HCEC 1CT (cell line): ENCODE results near the gene LILRA5.
"Not testable (repeated sequence)": the region's sequence is repeated elsewhere in the genome, so short reads cannot be mapped to it uniquely, and the experiment has no call there.

ENCODE experiments used
- DNase-seq: peaks from one replicate; pipeline ENCODE4 v3.0.0-alpha.2; 2017

LILRA5 gene

DNA sequence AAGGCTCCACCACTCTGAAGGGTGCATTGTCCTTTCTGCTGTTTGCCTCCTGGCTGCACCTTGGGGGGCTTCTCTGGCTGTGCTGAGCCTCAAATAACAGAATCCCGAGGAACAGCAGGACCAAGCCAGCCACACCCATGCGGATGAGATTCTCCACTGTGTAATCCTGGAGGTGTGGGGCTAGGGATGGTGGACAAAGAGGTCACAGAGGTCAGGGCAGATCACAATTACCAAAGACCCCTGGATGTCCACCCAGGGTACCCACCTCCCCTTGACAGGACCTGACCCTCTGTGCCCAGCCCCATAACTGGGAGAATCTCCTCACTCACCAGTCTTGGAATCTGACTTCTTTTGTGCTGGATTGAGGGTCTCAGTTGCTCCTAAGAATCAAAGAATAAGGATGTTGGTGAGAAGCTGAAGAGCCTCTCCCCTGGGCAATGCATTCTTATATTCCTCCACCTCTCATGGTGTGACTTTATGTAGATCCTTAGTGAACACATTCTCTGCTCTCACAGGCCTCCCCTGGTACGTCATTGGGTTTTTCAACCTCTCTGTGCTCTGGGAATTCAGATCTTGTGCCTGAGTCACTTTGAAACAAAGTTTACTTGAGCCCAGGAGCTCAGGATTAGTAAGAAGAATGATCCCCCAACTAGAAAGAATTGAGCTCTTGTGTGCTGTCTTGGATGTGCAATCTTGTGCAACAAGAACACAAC lies 20.8 kb upstream of the LILRA5 start:
- DNase-seq, result no peak

DNA sequence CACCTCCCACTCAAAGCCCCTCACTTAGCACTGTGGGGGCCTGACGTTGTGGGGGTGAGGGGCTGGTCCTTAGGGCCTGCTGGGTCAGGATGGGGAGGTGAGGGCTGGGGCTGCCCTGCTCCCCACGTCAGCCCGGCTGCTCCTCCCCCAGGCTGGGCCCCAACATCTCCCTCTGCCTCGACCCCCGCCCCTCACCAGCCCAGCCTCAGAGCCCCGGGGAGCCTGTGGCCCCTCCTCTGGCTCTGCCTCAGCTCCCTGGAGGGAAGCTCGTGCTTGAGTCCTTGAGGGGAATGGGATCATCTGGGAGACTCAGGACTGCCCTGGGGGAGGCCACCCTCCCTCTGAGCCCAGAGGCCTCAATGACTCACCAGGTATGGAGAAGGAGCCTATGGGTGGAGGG lies 19.2 kb upstream of the LILRA5 start:
- no peak for DNase-seq

DNA sequence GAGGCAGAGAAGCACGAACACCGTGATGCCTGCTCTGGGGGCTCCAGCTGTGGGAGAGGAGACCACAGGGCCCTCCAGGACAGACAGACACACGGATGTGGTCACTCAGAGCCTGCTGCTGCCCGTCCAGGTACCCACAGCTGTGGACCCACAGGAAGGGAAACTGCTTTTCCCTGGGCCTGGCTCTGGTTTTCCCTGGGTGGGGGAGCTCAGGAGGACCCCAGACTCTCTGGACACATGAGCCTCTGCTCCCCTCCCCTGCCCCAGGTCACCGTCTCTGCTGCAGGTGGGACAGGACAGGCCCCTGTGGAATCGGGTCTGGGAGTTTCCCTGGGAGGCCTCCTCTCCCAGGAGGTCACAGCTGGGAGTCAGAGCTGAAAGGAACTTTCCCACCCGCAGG lies 18.7 kb upstream of the LILRA5 start:
- DNase-seq, result no peak

DNA sequence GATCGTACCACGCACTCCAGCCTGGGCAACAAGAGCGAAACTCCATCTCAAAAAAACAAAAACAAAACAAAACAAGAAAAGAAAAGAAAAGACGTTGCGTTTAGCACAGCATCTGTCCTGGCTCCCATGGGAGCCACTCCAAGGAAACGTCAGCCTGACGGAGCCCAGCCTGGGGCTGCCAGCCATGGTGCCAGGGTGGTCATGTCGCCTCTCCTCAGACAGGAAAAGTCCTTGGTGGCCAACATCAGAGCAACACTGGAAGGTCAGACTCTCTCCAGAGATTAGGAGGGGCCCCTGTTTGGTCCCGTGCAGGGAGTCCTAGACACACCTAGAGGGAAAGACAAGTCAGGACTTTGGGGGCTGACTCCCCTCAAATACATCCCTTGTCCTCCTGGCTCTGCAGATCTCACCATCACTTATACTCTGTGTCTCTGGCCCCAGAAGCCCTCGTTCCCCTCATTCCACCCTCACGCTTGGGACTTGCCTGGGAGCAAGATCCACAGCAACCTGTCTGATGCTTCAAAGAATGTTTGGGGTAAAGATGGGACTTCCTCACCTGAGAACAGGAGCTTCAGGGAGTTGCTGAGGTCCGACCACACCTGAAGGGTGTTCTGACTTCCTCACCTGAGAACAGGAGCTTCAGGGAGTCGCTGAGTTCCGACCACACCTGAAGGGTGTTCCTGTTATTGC lies 16.7 kb upstream of the LILRA5 start:
- DNase-seq, result no peak

DNA sequence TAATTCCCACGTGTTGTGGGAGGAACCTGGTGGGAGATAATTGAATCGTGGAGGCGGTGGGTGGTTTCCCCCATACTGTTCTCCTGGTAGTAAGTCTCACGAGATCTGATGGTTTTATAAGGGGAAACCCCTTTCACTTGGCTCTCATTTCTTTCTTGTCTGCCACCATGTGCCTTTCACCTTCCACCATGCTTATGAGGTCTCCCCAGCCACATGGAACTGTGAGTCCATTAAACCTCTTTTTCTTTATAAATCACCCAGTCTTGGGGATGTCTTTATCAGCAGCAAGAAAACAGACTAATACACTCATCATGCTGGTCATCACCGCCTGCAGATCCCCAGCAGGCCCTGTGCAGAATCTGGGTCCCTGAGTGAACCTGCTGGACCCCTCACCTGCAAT lies 15.8 kb upstream of the LILRA5 start:
- DNase-seq, result not testable (repeated sequence)

DNA sequence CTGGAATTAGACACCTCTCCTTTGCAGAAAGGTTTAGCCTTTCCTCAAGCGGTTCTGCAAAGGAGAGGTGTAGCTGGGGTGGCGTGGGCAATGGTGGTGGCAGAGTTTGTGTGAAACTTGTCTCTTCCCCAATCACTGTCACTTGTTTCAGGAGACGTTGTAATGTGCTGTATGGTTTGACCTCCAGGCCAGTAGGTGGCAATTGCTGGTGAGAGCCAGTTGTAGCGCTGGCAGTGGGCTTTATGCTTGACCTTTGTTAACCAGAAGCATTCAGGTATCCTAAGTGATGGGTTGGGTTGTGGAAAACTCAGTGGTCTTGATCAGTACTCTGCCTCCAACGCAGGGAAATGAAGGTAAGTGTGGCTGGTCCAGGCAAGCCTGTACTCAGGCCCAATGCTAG lies 12.7 kb upstream of the LILRA5 start:
- DNase-seq, result no peak

DNA sequence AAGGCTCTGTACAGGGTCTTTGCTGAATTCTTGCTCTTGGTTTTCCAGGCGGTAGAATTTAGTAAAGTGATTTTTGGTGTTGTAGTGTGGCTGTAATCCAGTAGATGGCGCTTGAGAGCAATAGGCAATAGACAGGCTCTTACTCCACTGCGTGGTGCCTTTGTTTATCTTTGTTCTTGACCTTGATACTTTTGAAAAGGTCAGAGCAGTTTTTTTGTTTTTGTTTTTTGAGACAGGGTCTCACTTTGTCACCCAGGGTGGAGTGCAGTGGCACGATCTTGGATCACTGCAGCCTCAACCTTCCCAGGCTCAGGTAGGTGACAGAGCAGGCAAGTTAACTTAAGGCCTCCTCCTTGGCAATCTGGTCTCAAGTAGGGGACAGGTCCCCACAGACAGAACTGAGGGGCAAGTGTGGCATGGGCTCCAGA lies 12.2 kb upstream of the LILRA5 start:
- peak; percentile 2 for DNase-seq

DNA sequence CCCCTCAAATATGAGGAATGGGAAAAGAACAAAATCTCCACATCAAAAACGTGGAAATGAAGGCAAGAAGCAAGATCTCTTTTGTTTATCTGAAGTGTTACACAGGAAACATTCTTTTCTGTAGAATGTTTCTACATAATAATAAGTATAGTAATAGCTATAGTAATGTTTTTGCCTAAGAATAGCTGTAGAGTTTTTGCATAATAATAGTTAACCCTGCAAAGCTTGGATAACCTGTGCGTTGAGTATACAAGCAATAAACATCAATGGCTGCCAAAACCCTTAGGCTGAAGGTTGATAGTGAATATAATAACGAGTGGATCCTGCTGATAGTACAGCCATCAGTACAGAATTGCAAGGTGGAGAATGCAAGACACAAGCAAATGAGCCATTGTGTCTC lies 11.1 kb upstream of the LILRA5 start:
- DNase-seq, result no peak

DNA sequence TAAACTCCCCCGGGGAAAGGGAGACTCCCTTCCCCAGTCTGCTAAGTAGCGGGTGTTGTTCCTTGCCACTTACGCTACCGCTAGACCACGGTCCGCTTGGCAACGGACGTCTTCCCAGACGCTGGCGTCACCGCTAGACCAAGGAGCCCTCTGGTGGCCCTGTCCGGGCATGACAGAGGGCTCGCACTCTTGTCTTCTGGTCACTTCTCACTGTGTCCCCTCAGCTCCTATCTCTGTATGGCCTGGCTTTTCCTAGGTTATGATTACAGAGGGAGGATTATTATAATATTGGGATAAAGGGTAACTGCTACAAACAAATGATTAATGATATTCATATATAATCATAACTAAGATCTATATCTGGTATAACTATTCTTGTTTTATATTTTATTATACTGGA lies 10.0 kb upstream of the LILRA5 start:
- DNase-seq, result not testable (repeated sequence)

DNA sequence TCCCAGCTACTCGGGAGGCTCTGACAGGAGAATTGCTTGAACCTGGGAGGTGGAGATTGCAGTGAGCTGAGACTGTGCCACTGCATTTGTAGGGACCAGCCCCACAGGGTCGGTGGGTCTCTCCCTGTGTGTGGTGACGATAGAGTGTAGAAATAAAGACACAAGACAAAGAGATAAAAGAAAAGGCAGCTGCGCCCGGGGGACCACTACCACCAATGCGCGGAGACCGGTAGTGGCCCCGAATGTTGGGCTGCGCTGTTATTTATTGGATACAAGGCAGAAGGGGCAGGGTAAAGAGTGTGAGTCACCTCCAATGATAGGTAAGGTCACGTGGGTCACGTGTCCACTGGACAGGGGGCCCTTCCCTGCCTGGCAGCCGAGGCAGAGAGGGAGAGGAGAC lies 9.3 kb upstream of the LILRA5 start:
- DNase-seq, result not testable (repeated sequence)

DNA sequence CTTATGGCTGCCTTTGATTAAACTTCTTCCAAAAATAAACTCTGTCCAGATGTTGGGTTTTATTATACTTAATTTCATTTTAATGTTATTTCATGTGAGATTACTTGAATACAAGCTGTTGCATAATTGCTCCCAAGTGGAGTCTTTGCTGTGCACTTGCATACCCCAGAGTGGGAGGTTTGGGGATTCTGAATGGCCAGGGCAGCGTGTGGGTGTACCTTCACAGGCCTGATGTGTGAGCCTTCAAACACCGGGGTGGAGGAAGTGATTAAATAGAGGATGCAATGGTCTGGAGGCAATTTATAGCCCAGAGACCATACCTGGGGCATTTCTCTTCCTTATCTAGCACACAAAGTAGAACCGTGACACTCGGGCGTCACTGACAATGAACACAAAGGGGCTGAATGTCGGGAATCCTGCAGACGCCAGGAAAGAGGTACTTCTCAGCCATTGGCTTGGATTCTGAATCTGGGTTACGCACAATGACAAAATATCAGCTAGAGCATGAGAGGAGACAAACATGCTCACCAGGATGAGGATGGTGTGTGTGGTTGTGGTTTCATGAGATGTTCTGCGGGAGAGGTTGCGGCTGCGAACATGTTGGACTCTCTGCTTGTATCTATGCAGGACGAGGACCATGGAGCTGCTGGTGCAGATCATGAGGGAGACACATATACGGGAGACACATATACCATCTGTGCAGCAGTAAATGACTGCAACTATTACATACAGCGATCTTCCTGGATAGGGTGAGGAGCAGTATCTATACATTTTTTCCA lies 7.1 kb upstream of the LILRA5 start:
- no peak for DNase-seq

DNA sequence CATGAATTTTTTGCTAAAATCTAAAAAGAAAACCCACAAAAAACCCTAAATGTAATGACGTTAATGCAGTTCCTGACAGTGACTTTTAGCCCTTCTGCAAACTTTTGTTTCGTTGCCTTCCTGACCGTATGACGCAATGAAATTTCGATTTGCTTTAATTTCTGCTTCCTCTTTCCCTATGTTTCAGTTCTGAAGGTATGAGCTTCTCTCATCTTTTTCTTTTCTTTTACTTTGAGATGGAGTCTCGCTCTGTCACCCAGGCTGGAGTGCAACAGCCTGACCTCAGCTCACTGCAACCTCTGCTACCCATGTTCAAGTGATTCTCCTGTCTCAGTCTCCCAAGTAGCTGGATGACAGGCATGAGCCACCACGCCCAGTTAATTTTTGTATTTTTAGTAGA lies 6.1 kb upstream of the LILRA5 start:
- no peak for DNase-seq

DNA sequence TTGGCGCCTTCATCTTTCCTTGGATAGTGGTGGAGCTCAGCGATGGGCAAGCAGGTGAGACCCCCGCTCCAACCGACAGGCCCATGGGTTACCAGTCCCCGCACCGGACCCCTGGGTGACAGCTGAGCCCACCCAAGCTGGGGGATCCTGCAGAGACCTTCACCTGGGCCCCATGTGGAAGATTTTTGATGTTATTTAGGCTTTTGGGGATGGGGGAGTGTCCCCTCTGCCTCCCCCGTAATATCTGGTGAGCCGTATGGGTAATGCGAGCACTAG lies 4.9 kb upstream of the LILRA5 start:
- DNase-seq, result no peak

DNA sequence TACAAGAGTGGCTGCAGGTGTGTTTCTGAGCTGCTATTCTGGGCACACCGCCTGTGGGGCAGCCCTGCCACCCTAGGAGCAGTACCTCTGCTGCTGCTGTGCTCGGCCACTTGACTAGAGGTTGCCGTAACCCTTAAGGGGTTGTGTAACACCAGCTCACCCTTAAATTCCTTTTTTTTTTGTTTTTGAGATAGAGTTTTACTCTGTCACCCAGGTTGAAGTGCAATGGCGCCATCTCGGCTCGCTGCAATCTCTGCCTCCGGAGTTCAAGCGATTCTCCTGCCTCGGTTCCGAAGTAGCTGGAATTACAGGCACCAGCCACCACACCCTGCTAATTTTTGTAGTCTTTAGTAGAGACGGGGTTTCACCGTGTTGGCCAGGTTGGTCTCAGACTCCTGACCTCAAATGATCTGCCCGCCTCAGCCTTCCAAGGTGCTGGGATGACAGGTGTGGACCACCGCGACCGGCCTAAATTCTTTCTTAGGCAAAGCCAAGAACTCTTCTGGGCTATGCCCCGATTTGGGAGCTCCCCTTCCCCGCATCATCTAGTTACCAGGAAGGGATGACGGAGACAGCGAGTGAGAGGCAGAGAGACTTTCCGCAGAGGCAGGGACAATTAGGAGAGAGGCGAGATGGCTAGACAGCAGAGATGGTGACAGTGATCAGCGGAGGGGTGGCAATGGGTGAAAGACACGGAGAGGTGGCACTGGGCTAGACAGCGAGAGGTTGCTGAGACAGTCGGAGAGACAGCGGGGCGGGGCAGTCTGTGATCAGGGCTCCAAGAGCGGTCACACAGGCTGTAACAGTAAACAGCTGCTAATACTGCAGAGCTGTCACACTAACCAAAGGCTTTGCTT lies 4.4 kb upstream of the LILRA5 start:
- DNase-seq, result no peak

DNA sequence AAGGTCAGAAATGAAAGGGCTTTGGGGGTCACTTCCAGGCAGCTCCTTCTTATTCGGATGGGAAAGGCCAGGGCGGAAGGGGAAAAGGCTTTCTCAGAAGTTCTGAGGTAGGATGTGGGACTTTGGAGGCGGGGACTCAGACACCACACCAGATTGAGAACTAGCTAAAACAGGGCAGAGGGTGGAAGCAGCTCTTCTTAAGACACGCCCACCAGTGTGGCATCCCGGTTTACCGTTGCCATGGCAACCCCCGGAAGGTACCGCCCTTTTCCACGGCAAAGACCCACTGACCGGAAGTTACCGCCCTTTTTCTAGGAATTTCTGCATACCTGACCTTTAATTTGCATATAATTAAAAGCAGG lies 3.8 kb upstream of the LILRA5 start:
- no peak for DNase-seq

DNA sequence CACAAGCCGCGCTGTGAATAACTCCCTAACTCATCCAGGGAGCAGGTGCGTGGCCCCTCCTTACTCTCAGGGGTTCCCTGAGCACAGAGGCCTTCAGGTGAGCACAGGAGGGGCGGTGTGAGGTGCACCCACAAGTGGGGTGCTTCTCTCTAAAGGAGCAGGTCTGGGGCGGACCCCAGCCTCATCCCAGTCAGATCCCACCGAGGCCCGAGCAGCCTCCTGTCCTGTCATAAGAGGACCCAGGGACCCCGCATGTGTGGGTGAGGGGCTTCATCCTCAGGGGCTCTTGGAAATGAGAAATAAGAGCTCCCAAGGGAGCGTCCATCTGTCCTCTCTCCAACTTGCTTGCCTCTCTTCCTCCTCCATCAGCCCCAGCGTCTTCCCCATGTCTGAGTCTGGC lies 3.0 kb upstream of the LILRA5 start:
- DNase-seq, result no peak

DNA sequence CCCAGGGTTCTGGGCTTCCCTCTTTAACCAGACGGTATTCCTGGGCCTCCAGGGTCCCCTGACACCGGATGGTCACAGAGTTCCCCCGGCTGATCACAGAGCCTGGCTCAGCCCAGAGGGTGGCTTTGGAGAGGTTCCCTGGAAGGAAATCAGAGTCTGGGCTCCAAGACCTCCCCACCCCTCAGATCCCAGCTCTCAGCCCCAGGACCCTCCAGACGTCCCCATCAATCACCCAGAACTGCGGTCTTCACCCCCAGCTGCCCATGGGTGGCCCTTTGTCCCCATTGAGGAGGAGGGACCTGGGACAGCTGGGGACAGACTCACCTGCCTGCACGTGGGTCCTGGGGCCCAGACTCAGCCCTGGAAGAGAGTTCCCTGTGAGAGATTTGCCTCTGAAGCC lies 955 bp downstream of the LILRA5 start:
- no peak for DNase-seq

DNA sequence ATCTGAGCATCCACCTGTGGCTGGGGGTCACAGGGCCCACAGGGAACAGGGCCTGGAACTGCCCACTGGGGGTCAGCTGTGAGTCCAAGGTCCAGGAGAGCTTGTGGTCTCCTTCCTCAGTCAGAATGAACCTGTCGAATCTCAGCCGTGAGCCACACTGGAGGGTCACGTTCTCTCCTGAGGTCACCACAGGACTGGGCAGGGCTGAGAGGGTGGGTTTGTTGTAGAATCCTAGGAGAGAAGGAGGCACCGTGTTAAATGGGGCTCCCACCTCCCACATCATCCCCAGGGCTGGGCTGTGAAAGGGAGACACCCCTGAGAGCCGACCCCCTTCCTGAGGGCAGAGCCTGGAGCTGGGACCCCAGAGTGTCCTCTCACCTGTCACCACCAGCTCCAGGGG lies 1.5 kb downstream of the LILRA5 start:
- no peak for DNase-seq

DNA sequence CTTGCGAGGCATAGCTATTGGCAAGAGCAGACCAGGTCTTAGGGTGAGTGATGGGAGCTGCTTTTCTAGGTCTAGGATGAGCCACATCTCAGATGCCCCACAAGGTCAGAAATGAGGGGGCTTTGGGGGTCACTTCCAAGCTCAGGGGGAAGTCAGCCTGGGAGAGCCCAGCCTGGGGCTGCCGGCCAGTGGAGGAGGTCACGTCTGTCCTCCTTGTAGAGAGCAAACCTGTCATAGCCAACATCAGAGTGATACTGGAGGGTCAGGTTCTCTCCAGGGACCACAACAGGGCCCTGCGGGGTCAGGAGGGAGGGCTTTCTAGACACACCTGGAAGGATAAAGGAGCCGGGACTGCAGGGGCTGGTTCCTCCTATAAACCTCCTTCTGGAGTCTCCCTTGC lies 2.4 kb downstream of the LILRA5 start:
- no peak for DNase-seq

DNA sequence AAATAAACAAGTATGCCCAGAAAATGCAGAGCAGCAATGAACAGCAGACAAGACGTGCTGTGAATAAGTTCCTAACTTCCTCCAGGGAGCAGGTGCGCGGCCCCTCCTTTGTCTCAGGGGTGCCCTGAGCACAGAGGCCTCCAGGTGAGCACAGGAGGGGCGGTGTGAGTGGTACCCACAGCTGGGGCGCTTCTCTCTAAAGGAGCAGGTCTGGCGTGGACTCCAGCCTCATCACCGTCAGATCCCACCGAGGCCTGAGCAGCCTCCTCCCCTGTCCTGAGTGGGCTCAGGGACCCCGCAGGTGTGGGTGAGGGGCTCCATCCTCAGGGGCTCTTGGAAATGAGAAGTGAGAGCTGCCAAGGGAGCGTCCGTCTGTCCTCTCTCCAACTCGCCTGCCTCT lies 3.2 kb downstream of the LILRA5 start:
- DNase-seq, result no peak

DNA sequence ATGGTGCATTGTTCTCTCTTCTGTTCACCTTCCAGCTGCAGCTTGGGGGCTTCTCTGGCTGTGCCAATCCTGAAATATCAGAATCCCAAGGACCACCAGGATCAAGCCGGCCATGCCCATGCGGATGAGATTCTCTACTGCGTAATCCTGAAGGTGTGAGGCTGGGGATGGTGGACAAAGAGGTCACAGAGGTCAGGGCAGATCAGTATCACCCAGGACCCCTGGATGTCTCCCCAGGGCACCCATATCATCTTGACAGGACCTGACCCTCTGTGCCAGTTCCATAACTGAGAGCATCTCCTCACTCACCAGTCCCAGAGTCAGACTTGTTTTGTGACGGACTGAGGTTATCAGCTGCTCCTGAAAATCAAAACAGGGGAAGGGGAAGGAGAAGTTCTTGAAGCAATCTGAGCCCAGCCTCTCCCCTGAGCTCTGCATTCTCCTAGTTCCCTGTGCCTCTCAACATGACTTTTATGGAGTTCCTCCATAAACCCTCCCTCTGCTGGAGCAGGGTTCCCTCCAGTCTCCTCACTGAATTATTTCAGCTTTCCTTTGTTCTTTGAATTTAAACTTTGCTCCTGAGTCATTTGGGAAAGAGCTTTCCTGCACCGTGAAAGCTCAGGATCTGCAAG lies 5.5 kb downstream of the LILRA5 start:
- DNase-seq, result no peak

DNA sequence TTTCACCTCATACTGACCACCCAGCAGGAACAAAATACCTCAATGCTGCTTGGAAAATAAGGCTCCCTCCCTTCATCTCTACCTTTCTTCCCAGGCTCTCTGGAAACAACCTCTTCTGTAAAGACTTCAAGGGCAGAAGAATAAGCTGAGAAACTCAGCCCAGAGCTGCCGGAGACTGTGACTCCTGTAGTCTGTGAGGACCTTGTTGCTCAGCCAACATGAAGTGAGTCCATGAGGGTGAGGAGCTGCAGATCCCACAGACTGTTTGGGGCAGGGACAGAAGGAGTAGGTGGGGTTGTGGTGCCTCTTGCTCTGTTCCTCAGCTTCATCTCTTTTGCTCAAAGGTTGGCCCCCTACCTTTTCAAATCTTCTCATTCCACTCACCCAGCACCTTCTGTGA lies 7.8 kb downstream of the LILRA5 start:
- no peak for DNase-seq

DNA sequence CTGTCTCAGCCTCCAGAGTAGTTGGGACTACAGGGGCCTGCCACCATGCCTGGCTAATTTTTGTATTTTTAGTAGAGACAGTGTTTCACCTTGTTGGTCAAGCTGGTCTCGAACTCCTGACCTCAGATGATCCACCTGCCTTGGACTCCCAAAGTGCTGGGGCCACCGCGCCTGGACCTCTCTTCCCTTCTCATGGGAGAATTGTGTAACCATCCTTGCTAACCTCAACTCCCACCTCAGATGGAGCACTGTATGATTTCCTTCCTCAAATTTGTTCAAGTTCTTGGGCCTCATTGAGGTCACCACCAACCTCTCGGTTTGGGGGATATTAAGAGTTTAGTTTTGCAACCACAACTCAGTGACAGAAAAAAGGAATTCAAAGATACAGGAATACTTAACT lies 10.7 kb downstream of the LILRA5 start:
- DNase-seq, result no peak
